NCI-H82 (cell line): ENCODE data around the gene TDRD12.

ENCODE experiments used
- DNase-seq: peaks from one replicate; lab custom pipeline; 2025; lab: John Stamatoyannopoulos, UW

TDRD12 gene

GRCh38 chr19:32809754-32810153, 90.2 kb downstream of the TDRD12 start:
- DNase-seq: no peak

GRCh38 chr19:32810452-32810851, 90.9 kb downstream of the TDRD12 start:
- DNase-seq: no peak

- DNase-seq: no peak
Measured at GRCh38 chr19:32811151-32811550, 91.6 kb downstream of the TDRD12 start.

GRCh38 chr19:32812036-32812435, 92.5 kb downstream of the TDRD12 start:
- DNase-seq: no peak

GRCh38 chr19:32812571-32812970, 93.0 kb downstream of the TDRD12 start:
- DNase-seq: no peak

GRCh38 chr19:32813862-32814425, 94.4 kb downstream of the TDRD12 start:
- peak; percentile 12 for DNase-seq

GRCh38 chr19:32814624-32815023, 95.1 kb downstream of the TDRD12 start:
- DNase-seq: no peak

GRCh38 chr19:32816555-32817099, 97.1 kb downstream of the TDRD12 start:
- DNase-seq: no peak

GRCh38 chr19:32817569-32818476, 98.3 kb downstream of the TDRD12 start:
- DNase-seq: no peak

- DNase-seq: no peak
Measured at GRCh38 chr19:32818536-32818935, 99.0 kb downstream of the TDRD12 start.

GRCh38 chr19:32819419-32820400, 100.1 kb downstream of the TDRD12 start:
- DNase-seq: no peak

- no peak for DNase-seq
Measured at GRCh38 chr19:32822916-32823746, 103.6 kb downstream of the TDRD12 start.

- no peak for DNase-seq
Measured at GRCh38 chr19:32823747-32824102, 104.2 kb downstream of the TDRD12 start.

GRCh38 chr19:32824191-32824751, 104.7 kb downstream of the TDRD12 start:
- DNase-seq: peak; percentile 14

GRCh38 chr19:32824916-32825608, 105.5 kb downstream of the TDRD12 start:
- no peak for DNase-seq

GRCh38 chr19:32828139-32828538, 108.6 kb downstream of the TDRD12 start:
- no peak for DNase-seq

- DNase-seq: no peak
Measured at GRCh38 chr19:32828643-32829344, 109.2 kb downstream of the TDRD12 start.

- no peak for DNase-seq
Measured at GRCh38 chr19:32829345-32829896, 109.9 kb downstream of the TDRD12 start.
